ENCODE results near the gene PHEX. TPM values are rescaled to one million over a fixed set of nuclear protein-coding genes. Genes with fewer than 3 reads are reported as not detected.

Gene PHEX
- polyA plus RNA-seq, 1 experiment = 0.17 TPM

GRCh38 chrX:22078117-22078516 is 46.0 kb downstream of the PHEX start:
- Histone ChIP-seq H3K4me3 (ENCODE audit: low read depth, low read length) (no peak overlapping the region), H3K27me3 (ENCODE audit: control insufficient read depth, insufficient read depth, low read length) (no peaks in the 10 kb centered on the region), H3K36me3 (ENCODE audit: control insufficient read depth, insufficient read depth, low read length) (no peaks in the 10 kb centered on the region)
- CTCF ChIA-PET = no interaction called here
- POLR2A ChIA-PET = no interaction called here
- TF ChIP-seq CTCF (IDR thresholded peaks at IDR 0.05; ENCODE audit: insufficient read depth, low read depth, low read length) = no peak
- no peak for DNase-seq (ENCODE audit: low read depth)

GRCh38 chrX:22081475-22082092 is 49.5 kb downstream of the PHEX start:
- ChIA-PET CTCF (interaction anchor here (0.6 to 2.8 kb wide), 11 partner anchors 8 to 667 kb away, joined by 3 to 25 read pairs (median 4); no protein-coding TSS in a partner anchor), POLR2A (no interaction called here)
- DNase-seq (ENCODE audit: low read depth) = no peak
- no peaks in the 10 kb centered on the region for H3K27me3 ChIP-seq (ENCODE audit: control insufficient read depth, insufficient read depth, low read length)
- H3K36me3 ChIP-seq (ENCODE audit: control insufficient read depth, insufficient read depth, low read length) = no peaks in the 10 kb centered on the region
- peak; percentile 74 for TF ChIP-seq CTCF (IDR thresholded peaks at IDR 0.05; ENCODE audit: insufficient read depth, low read depth, low read length)
- H3K4me3 ChIP-seq (ENCODE audit: low read depth, low read length) = no peak overlapping the region

- Histone ChIP-seq H3K36me3 (ENCODE audit: control insufficient read depth, insufficient read depth, low read length) (no peaks in the 10 kb centered on the region), H3K4me3 (ENCODE audit: low read depth, low read length) (no peak overlapping the region), H3K27me3 (ENCODE audit: control insufficient read depth, insufficient read depth, low read length) (no peaks in the 10 kb centered on the region)
- TF ChIP-seq CTCF (IDR thresholded peaks at IDR 0.05; ENCODE audit: insufficient read depth, low read depth, low read length) = no peak
- DNase-seq (ENCODE audit: low read depth) = no peak
- POLR2A ChIA-PET = no interaction called here
- CTCF ChIA-PET = interaction anchor here (1.0 kb wide), 1 partner anchor 9 kb away, joined by 3 read pairs; no protein-coding TSS in a partner anchor
Observed at GRCh38 chrX:22086003-22086402, 53.9 kb downstream of the PHEX start.

GRCh38 chrX:22087011-22087557 is 55.0 kb downstream of the PHEX start:
- ChIA-PET CTCF (interaction anchor here (1.0 kb wide), 1 partner anchor 8 kb away, joined by 3 read pairs; no protein-coding TSS in a partner anchor), POLR2A (no interaction called here)
- DNase-seq (ENCODE audit: low read depth) = no peak
- H3K27me3 ChIP-seq (ENCODE audit: control insufficient read depth, insufficient read depth, low read length) = no peaks in the 10 kb centered on the region
- H3K36me3 ChIP-seq (ENCODE audit: control insufficient read depth, insufficient read depth, low read length) = no peaks in the 10 kb centered on the region
- H3K4me3 ChIP-seq (ENCODE audit: low read depth, low read length) = no peak overlapping the region
- TF ChIP-seq CTCF (IDR thresholded peaks at IDR 0.05; ENCODE audit: insufficient read depth, low read depth, low read length) = no peak

GRCh38 chrX:22088326-22088725 is 56.2 kb downstream of the PHEX start:
- TF ChIP-seq CTCF (IDR thresholded peaks at IDR 0.05; ENCODE audit: insufficient read depth, low read depth, low read length) = no peak
- CTCF ChIA-PET = no interaction called here

More at GRCh38 chrX:22088326-22088725, 56.2 kb downstream of the PHEX start:
- Histone ChIP-seq H3K36me3 (ENCODE audit: control insufficient read depth, insufficient read depth, low read length) (no peaks in the 10 kb centered on the region), H3K4me3 (ENCODE audit: low read depth, low read length) (no peak overlapping the region), H3K27me3 (ENCODE audit: control insufficient read depth, insufficient read depth, low read length) (no peaks in the 10 kb centered on the region)
- DNase-seq (ENCODE audit: low read depth) = no peak
- POLR2A ChIA-PET = no interaction called here
